ENCODE results near the gene KIF23.

DNA sequence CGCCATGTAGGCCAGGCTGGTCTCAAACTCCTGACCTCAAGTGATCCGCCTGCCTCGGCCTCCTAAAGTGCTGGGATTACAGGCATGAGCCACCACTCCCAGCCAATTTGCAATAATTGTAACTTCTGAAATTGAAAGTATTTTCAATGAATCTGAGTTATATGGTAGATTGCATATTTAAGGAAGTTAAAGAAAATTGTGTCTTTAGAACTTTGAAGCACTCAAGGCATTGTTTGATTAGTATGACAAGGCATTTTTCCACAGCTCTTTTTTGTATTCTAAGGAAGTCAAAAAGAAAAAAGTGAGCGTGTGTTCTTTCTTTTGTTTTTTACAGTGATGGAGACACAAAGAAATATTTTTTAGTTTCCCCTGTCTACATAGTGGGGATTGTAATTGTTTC lies 22.8 kb downstream of the KIF23 start:
- TF ChIP-seq GATA2 (IDR thresholded peaks at IDR 0.05; ENCODE audit: low read depth, low read length) (no peak), GATA3 (IDR thresholded peaks at IDR 0.05; ENCODE audit: low read depth, low read length) (no peak)

All from SH-SY5Y (cell line).